Activated naive CD4-positive, alpha-beta T cell (primary cell): ENCODE results near the gene ZEB2.
"Not testable (repeated sequence)": the region's sequence is repeated elsewhere in the genome, so short reads cannot be mapped to it uniquely, and the experiment has no call there.

Experiments used
- DNase-seq, 4 experiments: peaks; one replicate each; lab custom pipeline; 2025; lab: John Stamatoyannopoulos, UW

Gene ZEB2

DNA sequence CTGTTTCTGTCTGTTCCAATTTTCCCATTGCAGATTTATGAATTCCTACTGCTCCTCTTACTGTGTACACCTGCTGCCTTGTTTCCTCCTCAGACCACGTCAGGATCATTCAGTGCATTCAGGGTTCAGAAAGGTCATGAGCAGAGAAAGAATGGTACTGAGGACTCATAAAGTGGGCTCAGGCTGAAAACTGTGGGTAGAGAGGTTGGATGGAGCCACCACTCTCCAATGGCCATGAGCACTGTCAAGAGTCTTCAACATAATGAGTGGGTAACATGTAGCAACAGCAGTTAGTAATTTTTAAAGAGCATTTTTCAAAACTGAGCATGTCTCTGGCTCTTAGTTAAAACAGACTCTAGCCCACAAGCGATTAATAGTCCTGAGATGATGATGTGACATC, 138.2 kb downstream of the ZEB2 start:
- no peak for DNase-seq

- DNase-seq: no peak
Observed at GRCh38 chr2:144379851-144380311, 140.0 kb downstream of the ZEB2 start.

- no peak for DNase-seq
Observed at GRCh38 chr2:144378551-144378950, 141.4 kb downstream of the ZEB2 start.

DNA sequence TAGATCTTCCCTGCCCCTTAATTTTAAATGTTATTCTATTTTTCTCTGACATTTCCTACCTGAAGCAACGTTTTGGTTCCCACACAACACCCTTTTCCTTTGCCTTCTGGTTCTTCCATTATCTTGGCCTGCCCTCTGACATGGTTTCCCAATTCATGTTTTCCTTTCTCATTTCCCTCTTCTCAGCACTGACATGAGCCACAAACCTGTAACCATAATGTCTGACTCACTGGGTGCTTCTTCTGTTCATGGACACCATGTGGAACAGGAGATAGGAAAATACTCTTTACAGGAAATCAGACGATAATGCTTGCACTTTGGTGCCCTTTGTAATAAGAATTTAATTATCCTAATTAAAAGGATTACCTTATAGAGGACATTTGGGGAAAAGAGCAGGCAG, 142.0 kb downstream of the ZEB2 start:
- DNase-seq: no peak

GRCh38 chr2:144376926-144377325, 143.0 kb downstream of the ZEB2 start:
- DNase-seq: no peak

DNA sequence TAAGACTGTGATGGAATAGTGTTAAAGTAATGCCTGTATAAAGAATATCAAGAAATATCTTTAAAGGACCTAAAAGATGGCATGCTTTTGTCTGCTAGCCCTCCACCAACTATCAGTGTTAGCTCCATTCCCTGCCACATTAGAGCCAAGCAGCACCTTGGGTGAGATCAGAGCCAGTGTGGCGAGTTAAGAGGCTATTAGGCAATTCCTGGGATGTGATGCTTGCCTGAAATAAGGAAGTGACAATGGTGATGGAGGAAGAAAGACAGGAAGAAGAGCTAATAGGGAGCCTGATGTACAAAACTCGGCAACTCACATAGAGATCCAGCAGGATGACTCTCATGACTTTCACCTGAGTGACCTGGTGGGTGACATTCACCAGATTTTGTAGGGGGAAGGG, 143.5 kb downstream of the ZEB2 start:
- no peak for DNase-seq

DNA sequence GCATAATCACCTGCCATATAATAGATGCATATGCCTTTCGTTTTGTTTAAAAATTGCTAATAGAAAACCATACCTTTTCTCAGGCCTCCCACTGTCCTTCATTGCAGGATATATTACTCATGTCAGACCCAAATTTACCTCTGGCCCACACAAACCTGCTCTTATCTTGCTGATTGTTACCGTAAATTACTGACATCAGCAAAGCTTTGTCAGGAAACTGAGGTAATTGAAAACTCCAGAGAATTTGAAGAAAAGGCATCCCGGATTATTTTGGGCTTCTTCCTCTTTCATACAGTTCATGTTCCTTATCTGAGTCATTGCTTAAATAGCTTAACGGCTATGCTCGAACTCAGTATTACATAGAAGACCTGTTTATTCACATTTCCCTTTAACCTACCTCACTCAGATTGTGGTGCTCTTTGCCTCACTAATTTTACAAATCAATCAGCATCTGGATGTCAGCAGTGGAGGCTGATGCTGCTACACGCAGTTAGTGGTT, 145.7 kb downstream of the ZEB2 start:
- DNase-seq: no peak

DNA sequence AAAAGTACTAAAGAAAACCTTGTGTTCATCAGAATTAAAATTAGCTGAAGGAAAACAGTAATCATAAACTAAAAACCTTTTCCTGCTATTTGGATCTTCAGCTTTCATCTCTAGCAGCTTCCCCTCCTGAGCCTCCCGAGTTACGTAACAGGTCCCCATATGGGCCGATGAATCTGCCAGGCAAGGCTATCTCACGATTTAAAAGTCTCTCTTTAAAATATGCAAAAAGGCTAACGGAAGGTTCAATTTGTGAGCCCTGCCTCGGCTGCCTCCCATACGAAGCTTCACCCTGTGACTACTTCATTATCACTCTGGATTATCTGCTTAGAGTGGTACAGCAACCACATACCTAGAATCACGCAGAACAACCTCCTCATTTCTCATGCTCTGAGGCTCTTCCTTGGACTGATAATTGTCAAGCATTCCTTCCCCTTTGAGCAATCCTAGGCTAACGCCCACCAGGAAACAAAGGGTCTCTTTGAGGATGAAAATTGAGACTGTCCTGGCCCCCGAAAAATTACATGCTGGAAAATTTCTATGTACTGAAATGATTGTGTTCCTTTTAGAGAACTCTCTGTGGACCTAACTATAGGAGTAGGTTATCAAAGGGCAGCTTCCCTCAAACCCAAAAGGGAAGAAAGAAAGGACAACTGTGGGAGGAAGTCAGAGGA, 147.4 kb downstream of the ZEB2 start:
- DNase-seq: no peak

DNA sequence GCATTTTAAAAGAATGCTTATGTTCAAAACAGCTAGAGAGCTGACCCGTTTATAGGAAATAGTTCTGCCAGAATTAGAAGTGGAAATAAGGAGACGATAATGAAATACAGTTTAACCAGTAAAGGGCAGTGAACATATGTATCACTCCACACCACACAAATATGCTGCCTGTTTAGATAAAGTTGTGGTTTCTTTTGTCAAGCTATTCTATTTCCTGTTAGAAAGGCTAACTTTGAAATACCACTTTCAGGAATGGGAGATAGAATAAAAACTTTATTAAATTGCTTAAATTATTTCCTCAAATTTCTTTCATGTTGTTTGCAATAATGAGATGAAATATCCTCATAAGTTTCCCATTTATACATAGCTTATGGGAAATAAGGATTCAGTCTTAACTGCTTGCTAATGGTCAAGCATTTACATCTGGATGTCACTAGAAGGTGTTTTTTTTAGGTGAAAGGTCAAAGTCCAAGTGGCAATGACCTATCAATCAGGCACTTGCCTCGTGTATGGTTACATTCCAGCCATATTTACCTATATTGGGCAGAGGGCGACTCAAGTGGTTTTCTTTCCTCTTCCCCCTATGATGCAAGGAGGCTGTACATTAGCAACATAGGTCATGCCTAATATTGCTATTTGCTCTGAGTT, 148.9 kb downstream of the ZEB2 start:
- DNase-seq: no peak

DNA sequence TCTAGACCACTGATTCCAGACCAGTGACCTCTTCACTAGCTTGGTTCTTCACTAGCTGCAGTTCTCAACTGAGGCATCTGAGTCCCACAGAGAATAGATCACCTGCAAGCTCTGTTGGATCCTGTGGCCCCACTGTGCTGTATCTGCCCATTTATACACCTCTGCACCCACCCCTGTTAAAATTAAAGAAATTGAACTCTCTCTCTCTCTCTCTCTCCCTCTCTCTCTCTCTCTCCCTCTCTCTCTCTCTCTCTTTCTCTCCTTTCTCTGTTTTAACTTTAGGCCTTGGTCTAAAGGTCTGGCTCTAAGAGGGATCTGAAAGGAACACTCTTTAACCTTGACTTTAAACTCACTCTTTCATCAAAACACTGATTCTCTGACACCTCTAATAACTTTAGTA, 150.5 kb downstream of the ZEB2 start:
- DNase-seq: no peak

DNA sequence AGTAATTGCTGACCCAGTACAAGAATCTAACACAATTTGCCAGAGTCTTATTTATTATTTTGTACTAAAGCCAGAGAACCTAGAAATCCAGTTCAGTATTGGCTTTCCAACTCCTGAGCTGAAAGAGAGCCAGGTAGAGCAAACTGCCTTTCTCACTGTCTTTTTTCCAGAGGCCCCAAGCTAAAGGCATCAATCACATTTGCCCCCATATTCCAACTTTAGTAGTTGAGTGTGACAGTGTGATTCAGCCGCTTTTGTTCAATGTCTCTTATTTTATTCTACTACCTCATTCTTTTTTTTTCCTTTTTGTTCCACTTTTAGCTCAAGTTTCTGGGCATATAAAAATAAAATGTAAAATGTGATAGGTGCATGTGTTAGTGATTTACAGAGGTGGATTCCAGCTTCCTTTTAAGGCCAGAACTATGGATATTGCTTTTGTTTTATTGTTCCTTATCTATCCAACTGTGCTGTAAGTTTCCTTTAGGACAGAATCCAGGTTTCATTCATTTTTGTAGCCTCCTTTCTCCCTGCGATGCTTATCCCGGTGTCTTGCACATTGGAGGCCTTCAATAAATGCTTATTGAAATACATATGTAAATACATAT, 153.0 kb downstream of the ZEB2 start:
- DNase-seq: no peak

GRCh38 chr2:144364944-144365738, 154.8 kb downstream of the ZEB2 start:
- no peak for DNase-seq

DNA sequence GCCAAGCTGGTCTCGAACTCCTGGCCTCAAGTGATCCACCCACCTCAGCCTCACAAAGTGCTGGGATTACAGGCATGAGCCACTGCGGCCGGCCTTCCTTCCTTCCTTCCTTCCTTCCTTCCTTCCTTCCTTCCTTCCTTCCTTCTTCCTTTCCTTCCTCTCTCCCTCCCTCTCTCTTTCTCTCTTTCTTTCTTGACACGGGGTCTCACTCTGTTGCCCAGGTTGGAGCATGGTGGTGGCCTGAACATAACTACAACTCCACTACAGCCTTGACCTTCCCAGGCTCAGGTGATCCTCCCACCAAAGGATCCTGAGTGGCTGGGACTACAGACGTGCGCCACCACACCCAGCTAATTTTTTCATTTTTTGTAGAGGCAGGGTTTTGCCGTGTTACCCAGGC, 155.7 kb downstream of the ZEB2 start:
- DNase-seq: not testable (repeated sequence)

- no peak for DNase-seq
Observed at GRCh38 chr2:144362401-144362800, 157.5 kb downstream of the ZEB2 start.

DNA sequence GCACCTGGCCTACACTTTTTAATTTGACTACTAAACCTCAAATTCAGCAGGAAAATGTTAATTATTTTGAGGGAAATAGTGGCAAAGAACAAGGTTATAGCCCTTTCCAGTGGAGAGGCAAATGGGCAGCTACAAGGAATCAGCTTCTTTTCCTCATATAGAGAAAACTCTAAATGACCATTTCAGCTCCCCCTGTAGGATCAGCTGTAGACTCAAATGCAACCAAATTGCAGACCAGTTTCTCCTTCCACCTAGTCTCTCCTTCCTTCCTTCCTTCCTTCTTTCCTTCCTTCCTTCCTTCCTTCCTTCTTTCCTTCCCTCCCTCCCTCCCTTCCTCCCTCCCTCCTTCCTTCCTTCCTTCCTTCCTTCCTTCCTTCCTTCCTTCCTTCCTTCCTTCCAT, 158.2 kb downstream of the ZEB2 start:
- DNase-seq: no peak

DNA sequence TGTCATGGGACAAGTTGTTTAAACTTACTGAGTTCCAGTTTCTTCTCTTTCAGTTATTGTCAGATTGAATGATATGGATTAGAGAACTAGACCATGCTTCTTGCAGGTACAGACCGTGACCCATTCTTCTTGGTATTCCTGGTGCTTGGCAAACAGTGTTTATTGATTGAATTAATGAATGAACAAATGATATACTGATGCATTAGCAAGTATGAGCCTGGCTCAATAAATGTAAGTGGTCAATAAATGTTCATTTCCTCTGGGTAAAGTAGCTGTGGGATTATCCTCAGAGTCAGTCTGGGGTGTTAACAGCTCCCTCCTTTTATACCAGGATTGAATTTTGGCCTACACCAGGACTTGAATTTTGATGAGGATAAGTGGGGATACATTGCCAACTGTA, 160.2 kb downstream of the ZEB2 start:
- no peak for DNase-seq

DNA sequence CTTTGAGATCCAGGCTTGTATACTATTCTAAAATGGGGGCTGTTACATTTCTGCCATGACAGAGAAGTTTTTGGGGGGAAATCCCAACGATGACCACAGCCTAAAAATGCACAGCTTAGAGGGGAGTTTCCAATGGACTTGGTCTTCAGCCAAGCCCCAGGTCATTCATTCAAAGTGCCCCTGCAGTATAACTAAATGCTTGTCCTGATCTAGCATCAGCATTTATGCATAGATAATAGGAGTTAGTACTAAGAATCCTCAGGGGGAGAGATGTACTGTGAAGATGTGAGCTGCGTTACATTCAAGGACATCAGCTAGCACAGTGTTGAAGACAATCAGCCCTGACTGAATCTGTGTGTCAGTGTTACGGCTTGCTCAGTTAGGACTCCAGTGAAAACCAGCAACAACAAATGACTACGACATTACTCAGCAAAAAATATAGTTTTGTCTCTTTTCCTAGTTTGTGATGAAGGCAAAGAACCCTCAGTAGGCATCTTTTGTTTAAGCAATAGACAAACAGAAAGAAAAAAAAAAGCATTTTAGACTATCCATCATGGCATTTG, 160.9 kb downstream of the ZEB2 start:
- no peak for DNase-seq

GRCh38 chr2:144358374-144358964, 161.4 kb downstream of the ZEB2 start:
- DNase-seq: no peak

- DNase-seq: no peak
Observed at GRCh38 chr2:144357623-144358373, 162.1 kb downstream of the ZEB2 start.

GRCh38 chr2:144356402-144356801, 163.5 kb downstream of the ZEB2 start:
- no peak for DNase-seq

DNA sequence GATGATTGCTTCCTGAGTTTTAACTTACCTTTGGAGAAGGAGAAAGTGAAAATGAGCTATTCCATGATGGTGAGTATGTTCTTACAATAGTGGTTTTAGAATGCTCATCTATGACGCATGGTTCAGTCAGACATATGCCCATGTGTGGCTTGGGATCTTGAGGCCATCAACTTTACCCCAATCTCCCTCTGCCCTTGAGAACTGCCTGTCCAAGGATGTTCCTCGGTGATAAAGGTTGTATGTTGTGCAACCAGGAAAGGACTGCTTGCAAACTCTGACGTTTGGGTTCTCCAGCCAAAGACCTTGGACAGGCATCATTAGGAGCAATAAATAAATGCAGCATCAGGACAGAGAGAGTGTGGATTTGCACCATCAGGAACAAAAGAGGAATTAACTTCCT, 165.0 kb downstream of the ZEB2 start:
- no peak for DNase-seq
